ENCODE results near the gene EHMT1. TPM values are rescaled to one million over a fixed set of nuclear protein-coding genes. Genes with fewer than 3 reads are reported as not detected.

EHMT1 gene
- total RNA-seq, 1 experiment from 2014 or later: 112 TPM

DNA sequence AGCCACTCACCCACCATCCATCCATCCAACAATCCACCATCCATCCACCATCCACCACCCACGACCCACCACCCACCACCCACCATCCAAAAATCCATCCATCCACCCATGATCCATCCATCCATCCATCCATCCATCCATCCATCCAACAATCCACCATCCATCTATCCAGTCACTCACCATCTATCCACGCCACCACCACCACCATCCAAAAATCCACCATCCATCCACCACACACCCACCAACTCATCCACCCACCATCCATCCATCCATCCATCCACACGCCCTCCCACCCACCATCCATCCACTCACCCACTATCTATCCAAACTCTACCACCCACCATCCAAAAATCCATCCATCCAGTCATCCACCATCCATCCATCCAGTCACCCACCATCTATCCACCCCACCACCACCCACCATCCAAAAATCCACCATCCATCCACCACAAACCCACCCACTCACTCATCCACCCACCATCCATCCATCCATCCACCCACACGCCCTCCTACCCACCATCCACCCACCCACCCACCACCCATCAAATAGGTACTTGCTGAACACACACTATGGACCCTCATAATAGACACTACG, 49.1 kb upstream of the EHMT1 start:
- Histone ChIP-seq H3K4me2 (ENCODE audit: insufficient read depth, insufficient read length, low read length) (no peak overlapping the region), H3K79me1 (ENCODE audit: insufficient read depth, low read depth, low read length, poor library complexity, severe bottlenecking) (peaks cover 6% of the 10 kb centered on the region), H3K23ac (ENCODE audit: insufficient read length, low read depth, low read length) (no peak overlapping the region), H3K27me3 (ENCODE audit: insufficient read depth, low read length) (no peaks in the 10 kb centered on the region), H2BK20ac (ENCODE audit: low read depth, low read length, poor library complexity, severe bottlenecking) (no peak overlapping the region), H2AFZ (ENCODE audit: low read length) (no peak overlapping the region), H3K9me3 (ENCODE audit: control insufficient read depth, low read depth, low read length) (no peaks in the 10 kb centered on the region), H3K4ac (ENCODE audit: low read depth, low read length) (no peak overlapping the region), H4K5ac (ENCODE audit: insufficient read length, low read depth, low read length) (no peak overlapping the region), H3K14ac (ENCODE audit: insufficient read depth, low read length) (no peak overlapping the region), H2BK15ac (ENCODE audit: low read depth, low read length) (no peak overlapping the region), H3K23me2 (ENCODE audit: insufficient read length, low read depth, low read length, poor library complexity, severe bottlenecking) (no peaks in the 10 kb centered on the region), H4K20me1 (ENCODE audit: control insufficient read depth, insufficient read depth, insufficient read length) (no peaks in the 10 kb centered on the region), H2BK120ac (ENCODE audit: low read depth, low read length, poor library complexity, severe bottlenecking) (no peak overlapping the region), H3K4me1 (ENCODE audit: insufficient read depth, low read length) (no peaks in the 10 kb centered on the region), H2BK5ac (ENCODE audit: insufficient read length, low read length) (no peak overlapping the region), H4K8ac (replicated peaks; ENCODE audit: insufficient read length, low read depth, low read length) (no peak overlapping the region), H3K56ac (ENCODE audit: insufficient read length, low read depth, low read length) (no peak overlapping the region), H3K9ac (ENCODE audit: extremely low read depth, insufficient read length, low read length) (no peak overlapping the region), H2BK12ac (ENCODE audit: insufficient read length, low read depth, low read length) (no peak overlapping the region), H3K79me2 (ENCODE audit: insufficient read depth, low read length) (no peaks in the 10 kb centered on the region; the same call in 1 of the 2 replicates), H3K27ac (ENCODE audit: insufficient read length, low read depth, low read length) (no peak overlapping the region), H3K18ac (ENCODE audit: insufficient read length, low read depth, low read length) (no peak overlapping the region), H4K91ac (ENCODE audit: insufficient read length, low read depth, low read length) (no peak overlapping the region), H2AK5ac (ENCODE audit: insufficient read length, low read length) (no peak overlapping the region), H3T11ph (ENCODE audit: low read length) (no peak overlapping the region)
- TF ChIP-seq, protein P1, sequence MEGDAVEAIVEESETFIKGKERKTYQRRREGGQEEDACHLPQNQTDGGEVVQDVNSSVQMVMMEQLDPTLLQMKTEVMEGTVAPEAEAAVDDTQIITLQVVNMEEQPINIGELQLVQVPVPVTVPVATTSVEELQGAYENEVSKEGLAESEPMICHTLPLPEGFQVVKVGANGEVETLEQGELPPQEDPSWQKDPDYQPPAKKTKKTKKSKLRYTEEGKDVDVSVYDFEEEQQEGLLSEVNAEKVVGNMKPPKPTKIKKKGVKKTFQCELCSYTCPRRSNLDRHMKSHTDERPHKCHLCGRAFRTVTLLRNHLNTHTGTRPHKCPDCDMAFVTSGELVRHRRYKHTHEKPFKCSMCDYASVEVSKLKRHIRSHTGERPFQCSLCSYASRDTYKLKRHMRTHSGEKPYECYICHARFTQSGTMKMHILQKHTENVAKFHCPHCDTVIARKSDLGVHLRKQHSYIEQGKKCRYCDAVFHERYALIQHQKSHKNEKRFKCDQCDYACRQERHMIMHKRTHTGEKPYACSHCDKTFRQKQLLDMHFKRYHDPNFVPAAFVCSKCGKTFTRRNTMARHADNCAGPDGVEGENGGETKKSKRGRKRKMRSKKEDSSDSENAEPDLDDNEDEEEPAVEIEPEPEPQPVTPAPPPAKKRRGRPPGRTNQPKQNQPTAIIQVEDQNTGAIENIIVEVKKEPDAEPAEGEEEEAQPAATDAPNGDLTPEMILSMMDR (conservative IDR thresholded peaks at IDR 0.05): no peak
- no peak overlapping the region; a peak in 1 of 5 replicates for H3K4me3 Mint-ChIP-seq
- WGBS (ENCODE audit: extremely low coverage, insufficient read length, low lambda C conversion rate): 100% methylated on average over 1 of the region's 5 CpGs
- H3K36me3 Mint-ChIP-seq (ENCODE audit: insufficient read depth in 1 of 3, low read depth in 3 of 3): peaks cover 33 to 43% (median 40%) of the 10 kb centered on the region in 3 experiments
- no peaks in the 10 kb centered on the region for H3K27me3 Mint-ChIP-seq (ENCODE audit: low read depth)
- no peak for DNase-seq
- no peaks in the 10 kb centered on the region for H3K9me3 Mint-ChIP-seq
- H3K27ac Mint-ChIP-seq: peak overlapping the region in 1 of 3 experiments; percentile 19; a peak in 1 of 7 replicates
- H3K4me1 Mint-ChIP-seq: no peaks in the 10 kb centered on the region

Measured in H9 (cell line).